ENCODE results near the gene MDM4.

Gene MDM4

DNA sequence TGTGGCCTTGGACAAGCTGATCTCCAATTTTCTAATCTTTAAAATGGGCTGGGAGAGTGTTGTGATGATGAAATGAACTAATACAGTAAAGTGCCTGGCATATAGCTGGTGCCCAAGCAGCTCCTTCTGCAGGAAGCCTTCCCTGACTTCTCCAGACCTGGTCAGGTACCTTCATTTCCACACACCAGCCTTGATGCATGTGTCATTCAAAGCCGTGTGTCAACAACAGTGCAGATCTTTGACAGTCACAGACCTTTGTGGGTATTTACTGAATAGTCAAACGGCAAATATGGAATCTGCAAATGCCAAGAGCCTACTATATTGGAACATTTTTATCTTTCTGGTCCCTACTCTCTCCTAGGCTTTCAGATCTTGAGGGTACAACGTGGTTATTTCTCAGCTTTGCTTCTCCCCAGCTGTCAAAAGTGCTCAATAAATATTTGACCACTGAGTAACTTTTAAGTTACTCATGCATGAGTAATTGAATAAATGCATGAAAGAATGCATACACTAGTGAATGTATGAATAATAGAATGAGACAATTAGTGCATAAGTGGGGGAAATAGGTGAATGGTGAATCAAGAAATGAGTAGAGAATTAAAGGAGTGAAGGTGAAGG, 75.4 kb downstream of the MDM4 start:
- no peak for DNase-seq (ENCODE audit: low read depth, low spot score)
- no peak overlapping the region for H3K4me3 ChIP-seq (ENCODE audit: low read length)

DNA sequence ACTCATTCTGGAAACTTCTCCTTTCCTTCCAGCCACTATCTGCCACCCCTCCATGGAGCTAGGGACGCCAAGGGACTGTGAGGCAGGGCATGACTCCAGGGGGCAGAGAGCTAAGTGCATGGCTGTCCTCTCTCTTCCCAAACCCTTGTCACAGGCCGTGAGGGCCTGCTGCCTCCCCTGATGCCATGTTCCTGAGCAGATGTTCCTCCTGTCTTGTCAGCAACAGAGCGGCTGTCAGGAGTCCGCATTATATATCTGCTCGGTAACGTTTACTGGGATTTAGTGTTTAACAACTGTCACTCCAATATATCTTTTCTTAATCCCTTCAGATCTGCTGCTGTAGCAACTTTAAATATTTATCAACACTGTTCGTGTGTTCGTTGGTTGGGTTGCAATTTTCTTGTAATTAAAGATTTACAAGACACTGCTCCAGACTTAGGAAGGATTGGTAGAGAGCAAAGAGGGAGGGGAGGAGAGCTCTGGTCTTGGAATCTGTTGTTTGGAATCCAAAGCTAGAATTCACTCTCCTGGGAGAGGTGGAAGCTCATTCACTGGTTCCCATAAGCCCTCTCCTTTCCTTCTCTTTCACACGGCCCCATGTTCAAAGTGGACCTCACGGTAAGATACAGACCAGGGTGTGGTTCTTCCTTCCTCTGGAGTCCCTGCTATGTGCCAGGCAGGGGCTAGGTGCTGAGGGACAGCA, 76.2 kb downstream of the MDM4 start:
- DNase-seq (ENCODE audit: low read depth, low spot score) = no peak
- no peak overlapping the region for H3K4me3 ChIP-seq (ENCODE audit: low read length)

DNA sequence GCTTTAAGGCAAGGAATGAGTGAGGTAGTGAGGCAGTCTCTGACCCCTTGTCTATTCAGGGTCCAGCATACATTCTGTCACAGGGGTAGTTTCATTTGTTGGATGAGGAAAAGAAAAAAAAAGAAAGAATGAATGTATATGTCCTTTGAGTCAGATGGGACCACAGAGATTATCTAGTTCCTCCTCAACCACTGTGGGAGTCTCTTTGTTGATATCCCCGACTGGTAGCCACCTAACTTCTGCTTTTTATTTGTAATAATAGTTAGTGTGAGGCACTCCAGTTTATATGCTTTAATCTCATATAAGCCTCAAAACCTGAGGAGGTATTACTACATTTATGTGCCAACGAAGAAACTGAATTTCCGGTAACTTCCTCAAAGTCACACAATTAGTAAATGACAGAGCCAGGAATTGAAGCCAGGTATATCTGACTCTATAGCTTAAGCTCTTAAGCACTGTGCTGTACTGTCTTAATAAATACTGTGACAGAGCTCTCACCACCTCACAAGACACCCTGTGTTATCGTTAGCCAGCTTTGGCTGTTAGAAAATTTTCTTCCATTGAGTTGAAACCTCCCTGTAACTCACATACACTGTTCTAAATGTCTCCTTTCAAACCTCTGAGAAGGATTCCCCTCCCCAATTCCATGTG, 82.2 kb downstream of the MDM4 start:
- DNase-seq (ENCODE audit: low read depth, low spot score) = no peak
- no peak overlapping the region for H3K4me3 ChIP-seq (ENCODE audit: low read length)

DNA sequence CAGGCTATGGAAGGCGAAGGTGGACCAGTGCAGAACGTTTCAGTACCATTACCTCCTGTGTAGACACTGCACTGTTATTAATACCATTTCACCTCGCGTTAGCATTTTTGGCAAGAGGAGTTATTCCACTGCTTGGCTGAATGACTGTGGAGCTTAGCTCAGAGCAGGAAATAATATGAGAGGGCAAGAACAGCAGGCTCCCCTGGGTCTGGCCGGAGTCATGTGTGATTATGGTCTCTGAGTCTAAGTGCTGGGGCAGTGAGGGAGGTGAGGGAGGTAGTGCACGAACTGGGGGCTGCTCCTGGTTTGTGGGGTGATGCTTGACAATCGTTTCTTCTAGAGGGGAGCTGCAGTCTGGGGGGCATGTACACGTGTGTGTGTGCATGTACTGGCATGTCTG, 82.9 kb downstream of the MDM4 start:
- no peak overlapping the region for H3K4me3 ChIP-seq (ENCODE audit: low read length)
- no peak for DNase-seq (ENCODE audit: low read depth, low spot score)

DNA sequence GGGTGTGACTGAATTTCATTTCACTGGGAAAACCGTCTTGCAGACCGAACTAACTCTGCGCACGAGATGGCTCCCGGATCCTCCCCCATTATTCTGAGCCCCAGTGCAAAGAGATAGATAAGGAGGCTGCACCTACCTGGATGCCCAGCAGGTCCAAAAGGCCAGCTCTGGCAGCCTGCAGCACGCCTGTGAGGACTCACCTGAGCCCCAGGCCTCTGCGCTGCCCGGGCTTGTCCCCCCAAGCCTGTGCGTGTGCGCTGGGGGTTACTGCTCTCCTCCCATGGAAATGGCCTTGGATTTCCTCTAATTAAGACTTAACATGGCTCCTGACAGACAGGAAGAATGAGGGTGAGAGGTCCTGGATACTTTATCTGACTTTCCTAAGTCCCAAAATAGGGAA, 83.4 kb downstream of the MDM4 start:
- no peak for DNase-seq (ENCODE audit: low read depth, low spot score)
- H3K4me3 ChIP-seq (ENCODE audit: low read length) = no peak overlapping the region

GRCh38 chr1:204600203-204600602, 84.0 kb downstream of the MDM4 start:
- no peak for DNase-seq (ENCODE audit: low read depth, low spot score)
- H3K4me3 ChIP-seq (ENCODE audit: low read length) = no peak overlapping the region

DNA sequence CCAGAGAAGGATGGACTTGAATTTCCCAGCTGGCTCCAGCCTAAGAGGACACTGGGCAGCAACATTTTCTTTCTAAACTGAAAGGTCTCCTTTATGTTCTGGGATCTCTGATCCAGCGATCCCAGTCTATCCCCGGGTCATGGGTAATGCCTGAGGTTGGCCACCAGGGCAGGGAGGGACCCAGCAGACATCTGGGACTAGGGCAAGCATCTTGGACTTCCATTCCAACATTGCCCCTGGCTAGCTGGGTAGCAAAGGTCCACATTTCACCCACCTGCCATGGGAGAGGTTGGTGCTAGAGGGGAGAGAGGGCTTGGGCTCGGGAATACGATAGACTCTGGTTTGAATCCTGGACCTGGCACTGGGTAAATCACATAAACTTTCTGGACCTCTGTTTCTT, 84.8 kb downstream of the MDM4 start:
- no peak overlapping the region for H3K4me3 ChIP-seq (ENCODE audit: low read length)
- no peak for DNase-seq (ENCODE audit: low read depth, low spot score)

- no peak for DNase-seq (ENCODE audit: low read depth, low spot score)
- H3K4me3 ChIP-seq (ENCODE audit: low read length) = no peak overlapping the region
These were observed 85.9 kb downstream of the MDM4 start for GRCh38 chr1:204602111-204602579.

- no peak overlapping the region for H3K4me3 ChIP-seq (ENCODE audit: low read length)
- no peak for DNase-seq (ENCODE audit: low read depth, low spot score)
These were observed 86.8 kb downstream of the MDM4 start for GRCh38 chr1:204602871-204603542.

- no peak overlapping the region for H3K4me3 ChIP-seq (ENCODE audit: low read length)
- DNase-seq (ENCODE audit: low read depth, low spot score) = no peak
These were observed 89.6 kb downstream of the MDM4 start for GRCh38 chr1:204605791-204606190.

All from Jurkat, Clone E6-1 (cell line).